HFFc6 (cell line): ENCODE data around the gene FOXK1. TPM values are rescaled to one million over a fixed set of nuclear protein-coding genes. Genes with fewer than 3 reads are reported as not detected.

Experiments used
- DNase-seq: peaks from one replicate; pipeline ENCODE4 v3.0.0-alpha.2; 2018
- H3K27ac Mint-ChIP-seq: 2 replicates; pipeline ENCODE4 v1.8.0; 2020; ENCODE audit warnings: mild to moderate bottlenecking, mixed read lengths
- H3K27me3 Mint-ChIP-seq: 2 replicates; pipeline ENCODE4 v1.8.0; 2021; ENCODE audit warnings: mild to moderate bottlenecking, moderate library complexity, mixed read lengths; ENCODE audit not compliant: insufficient read depth
- H3K36me3 Mint-ChIP-seq: 2 replicates; pipeline ENCODE4 v1.8.0; 2021; ENCODE audit warnings: low read depth, mixed read lengths
- H3K4me1 Mint-ChIP-seq: 2 replicates; pipeline ENCODE4 v1.8.0; 2020; ENCODE audit warnings: low read depth, mixed read lengths
- H3K4me3 Mint-ChIP-seq: 2 replicates; pipeline ENCODE4 v1.8.0; 2020; ENCODE audit warnings: mild to moderate bottlenecking, moderate library complexity, mixed read lengths
- H3K9me3 Mint-ChIP-seq: 2 replicates; pipeline ENCODE4 v1.8.0; 2020; ENCODE audit warnings: mild to moderate bottlenecking, mixed read lengths
- total RNA-seq, 6 experiments: library from RNA; stranded (reverse); fragmentation: NEBNext Ultra II Directional; extraction: Animal tissue kit (Norgen Biotek cat#: 25700); gene quantifications; 2 replicates in 1 of 6; 3 replicates in 5 of 6; pipeline ENCODE4 v1.2.3, GENCODE V29; 2021
- TF ChIP-seq, protein P1 (sequence below): fragments of 200-600 bp; sonication (generic); IDR thresholded peaks from 2 replicates; pipeline ENCODE4 v1.5.0; 2021; ENCODE audit warnings: antibody characterized with exemption, mild to moderate bottlenecking

FOXK1 gene
- total RNA-seq, 6 experiments from 2014 or later: 33.8 to 39.4 (median 36.2) TPM

DNA sequence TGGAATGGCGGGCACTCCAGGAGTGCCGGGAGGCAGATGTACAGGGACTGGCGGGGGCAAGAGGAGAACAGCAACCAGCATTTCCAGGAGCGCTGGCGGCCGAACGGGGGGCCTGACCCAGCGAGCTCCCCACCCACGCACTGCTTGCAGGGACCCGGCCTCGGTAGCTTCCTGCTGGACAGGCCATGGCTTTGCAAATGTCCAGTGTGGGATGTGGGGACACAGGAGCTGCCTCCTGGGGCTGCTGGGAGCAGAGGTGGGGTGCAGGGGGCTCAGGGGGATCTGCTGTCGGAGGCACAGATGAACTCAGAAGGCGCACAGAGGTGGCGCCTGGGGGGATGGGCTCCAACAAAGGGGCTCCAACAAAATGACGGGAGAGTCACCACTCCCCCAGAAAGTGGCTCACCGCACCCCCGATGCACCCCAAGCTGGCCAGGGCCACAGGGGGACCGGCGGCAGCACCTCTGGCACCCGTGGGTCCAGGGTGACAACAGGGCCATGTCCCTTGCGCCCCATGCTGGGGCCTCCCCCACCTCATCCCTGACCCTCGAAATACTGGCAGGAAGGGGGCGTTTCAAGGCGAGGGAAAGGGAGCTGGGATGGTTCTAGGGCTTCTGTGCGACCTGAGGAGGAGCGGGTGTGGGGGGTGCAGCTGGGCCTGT is 134.5 kb downstream of the FOXK1 start:
- no peaks in the 10 kb centered on the region for H3K4me1 Mint-ChIP-seq
- H3K9me3 Mint-ChIP-seq: peaks cover 19% of the 10 kb centered on the region
- H3K4me3 Mint-ChIP-seq: no peak overlapping the region
- H3K27me3 Mint-ChIP-seq: peaks cover 15% of the 10 kb centered on the region
- TF ChIP-seq, protein P1, sequence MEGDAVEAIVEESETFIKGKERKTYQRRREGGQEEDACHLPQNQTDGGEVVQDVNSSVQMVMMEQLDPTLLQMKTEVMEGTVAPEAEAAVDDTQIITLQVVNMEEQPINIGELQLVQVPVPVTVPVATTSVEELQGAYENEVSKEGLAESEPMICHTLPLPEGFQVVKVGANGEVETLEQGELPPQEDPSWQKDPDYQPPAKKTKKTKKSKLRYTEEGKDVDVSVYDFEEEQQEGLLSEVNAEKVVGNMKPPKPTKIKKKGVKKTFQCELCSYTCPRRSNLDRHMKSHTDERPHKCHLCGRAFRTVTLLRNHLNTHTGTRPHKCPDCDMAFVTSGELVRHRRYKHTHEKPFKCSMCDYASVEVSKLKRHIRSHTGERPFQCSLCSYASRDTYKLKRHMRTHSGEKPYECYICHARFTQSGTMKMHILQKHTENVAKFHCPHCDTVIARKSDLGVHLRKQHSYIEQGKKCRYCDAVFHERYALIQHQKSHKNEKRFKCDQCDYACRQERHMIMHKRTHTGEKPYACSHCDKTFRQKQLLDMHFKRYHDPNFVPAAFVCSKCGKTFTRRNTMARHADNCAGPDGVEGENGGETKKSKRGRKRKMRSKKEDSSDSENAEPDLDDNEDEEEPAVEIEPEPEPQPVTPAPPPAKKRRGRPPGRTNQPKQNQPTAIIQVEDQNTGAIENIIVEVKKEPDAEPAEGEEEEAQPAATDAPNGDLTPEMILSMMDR: no peak
- no peak for DNase-seq
- no peak overlapping the region for H3K27ac Mint-ChIP-seq
- H3K36me3 Mint-ChIP-seq: peaks cover 13% of the 10 kb centered on the region

DNA sequence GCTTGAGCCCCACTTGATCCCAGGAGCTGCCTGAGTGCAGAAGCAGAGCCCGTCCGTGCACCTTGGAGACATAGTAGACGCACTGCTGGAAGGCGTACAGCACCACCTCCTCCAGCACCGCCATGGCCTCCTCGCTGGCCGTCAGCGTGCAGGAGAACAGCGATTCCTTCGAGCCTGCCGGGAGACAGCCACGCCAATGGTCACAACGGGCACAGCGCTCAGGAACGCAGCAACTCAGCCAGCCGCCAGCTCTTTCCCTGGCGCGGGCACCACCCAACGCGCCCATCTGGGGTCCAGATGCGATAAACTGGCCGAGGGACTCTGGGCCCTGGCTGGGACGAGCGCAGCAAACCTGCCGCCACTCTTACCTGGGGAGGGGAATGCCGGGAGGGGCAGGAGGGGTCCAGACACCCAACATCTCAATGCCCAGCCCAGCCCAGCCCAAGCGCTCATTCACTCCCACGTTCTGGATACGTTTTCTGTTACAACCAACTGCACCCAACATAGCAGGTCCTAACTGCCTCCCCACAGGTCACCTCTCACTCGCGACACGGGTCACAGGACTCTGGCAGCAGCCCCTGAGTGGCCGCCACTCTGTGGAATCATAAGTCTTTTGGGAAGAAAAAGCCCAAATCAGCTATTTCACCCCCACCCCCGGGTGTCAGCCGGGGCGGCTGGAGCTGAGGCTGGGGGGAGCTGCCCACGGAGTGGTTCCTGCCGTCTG is 135.2 kb downstream of the FOXK1 start:
- Mint-ChIP-seq H3K4me1 (no peaks in the 10 kb centered on the region), H3K36me3 (peaks cover 13% of the 10 kb centered on the region), H3K27ac (no peak overlapping the region), H3K9me3 (peaks cover 19% of the 10 kb centered on the region), H3K4me3 (no peak overlapping the region), H3K27me3 (peaks cover 15% of the 10 kb centered on the region)
- TF ChIP-seq, protein P1: no peak
- DNase-seq: no peak

DNA sequence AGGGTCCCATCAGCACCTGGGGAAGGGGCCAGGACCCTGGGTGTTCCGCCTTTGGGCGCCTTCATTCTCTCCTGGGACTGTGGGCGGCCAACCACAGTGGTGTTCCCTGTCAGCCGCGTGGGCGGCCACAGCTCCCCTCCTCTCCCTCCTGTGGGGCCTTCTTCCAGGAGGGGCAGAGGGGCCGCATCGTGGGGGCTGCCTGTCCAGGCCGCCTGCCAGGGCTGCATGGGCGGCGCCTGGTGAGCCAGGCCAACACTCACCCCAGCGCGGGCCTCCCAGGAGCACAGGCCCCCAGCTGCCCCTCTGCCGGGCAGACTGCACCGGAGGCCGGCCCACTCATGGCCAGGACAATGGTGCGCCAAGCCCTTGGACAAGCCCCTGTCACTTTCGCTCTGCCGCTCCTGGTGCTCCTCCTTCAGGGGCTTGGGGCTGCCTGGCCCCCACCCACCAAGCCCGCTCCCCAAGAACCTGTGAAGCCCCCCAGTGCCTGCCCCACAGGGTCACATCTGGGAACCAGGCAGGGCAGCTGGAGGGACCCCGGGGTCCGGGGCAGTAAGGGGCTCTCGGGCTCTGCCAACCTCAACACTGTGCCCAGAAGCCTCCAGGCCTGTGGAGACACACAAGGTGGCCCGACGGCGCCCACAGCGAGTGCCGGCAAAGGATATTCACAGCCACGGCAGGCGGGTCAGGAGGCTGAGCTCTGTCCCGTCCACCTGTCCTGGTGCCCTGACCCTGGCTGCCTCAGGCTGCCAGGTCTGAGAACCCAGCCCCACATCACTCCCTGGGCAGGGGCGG is 136.1 kb downstream of the FOXK1 start:
- Mint-ChIP-seq H3K27me3 (peaks cover 10% of the 10 kb centered on the region), H3K4me1 (no peaks in the 10 kb centered on the region), H3K9me3 (peaks cover 11% of the 10 kb centered on the region), H3K36me3 (peaks cover 6% of the 10 kb centered on the region), H3K4me3 (no peak overlapping the region), H3K27ac (no peak overlapping the region)
- DNase-seq: no peak
- TF ChIP-seq, protein P1: no peak

DNA sequence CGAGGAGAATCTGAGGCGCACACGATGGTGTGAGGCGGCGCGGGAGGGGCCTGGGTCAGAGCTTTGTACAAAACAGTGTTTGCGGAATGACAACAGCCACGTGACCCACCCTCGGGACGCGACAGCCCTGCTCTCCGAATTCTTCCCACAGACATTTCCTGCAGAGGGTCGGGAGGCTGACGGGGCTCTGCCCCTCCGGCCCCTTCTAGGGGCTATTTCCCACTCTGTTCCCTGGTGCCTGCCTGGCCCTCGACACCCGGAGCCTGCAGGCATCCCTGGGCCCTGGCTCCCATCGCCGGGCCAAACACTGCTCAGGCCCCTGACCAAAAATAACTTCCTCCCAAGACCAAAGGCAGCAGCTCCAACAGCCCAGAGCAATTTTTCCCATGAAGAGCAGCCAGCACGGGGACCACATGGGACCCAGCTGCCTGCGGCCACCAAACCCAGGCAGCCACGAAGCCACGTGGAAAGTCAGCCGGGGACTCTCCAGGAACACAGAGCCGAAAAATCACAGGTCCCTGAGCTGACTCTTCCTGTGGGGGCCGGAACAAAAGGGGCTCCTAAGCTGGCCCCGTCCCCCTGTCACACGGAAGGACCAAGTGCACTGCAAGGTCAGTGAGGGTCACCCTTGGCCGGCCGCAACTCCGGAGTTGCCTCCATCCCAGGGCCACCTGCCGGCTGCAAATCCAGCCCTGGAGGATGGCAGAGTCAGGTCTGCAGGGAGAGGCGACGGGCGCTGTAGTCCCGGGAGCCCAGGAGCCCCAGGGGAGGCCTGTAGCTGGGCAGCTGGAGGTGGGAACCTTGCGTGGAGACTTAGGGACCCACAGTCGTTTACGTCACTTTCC is 137.7 kb downstream of the FOXK1 start:
- TF ChIP-seq, protein P1: no peak
- Mint-ChIP-seq H3K36me3 (no peaks in the 10 kb centered on the region), H3K4me3 (no peak overlapping the region; the same call in 1 of the 2 replicates), H3K27ac (no peak overlapping the region), H3K4me1 (no peaks in the 10 kb centered on the region), H3K27me3 (peaks cover 11% of the 10 kb centered on the region), H3K9me3 (no peaks in the 10 kb centered on the region; the same call in 1 of the 2 replicates)
- no peak for DNase-seq

DNA sequence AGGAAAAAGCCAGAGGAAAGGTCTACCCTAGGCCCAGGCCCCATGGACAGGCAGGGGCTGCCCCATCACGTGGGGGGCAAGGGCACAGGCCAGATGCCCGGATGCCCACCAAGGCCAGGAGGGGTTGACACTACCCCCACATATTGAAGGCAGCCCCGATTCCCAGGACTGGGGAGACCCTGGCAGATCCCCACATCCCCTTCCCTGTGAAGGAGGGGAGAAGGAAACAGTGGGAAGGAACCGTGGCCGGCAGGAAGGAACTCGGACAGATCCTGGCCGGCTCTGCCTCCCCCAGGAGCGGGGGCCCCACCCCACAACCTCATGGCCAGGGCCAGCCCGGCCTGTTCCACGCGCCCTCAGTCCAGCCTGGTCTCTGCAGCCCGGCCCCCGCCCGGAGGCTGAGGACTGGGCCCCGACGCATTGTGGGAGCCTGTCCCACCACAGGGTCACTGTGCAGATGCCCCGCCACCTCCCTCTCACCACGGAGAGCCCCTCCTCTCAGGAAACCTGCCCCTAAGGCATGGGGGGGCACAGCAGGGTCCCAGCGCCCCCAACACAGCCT is 138.4 kb downstream of the FOXK1 start:
- Mint-ChIP-seq H3K4me3 (no peak overlapping the region), H3K9me3 (no peaks in the 10 kb centered on the region; the same call in 1 of the 2 replicates), H3K27me3 (peaks cover 15% of the 10 kb centered on the region), H3K36me3 (no peaks in the 10 kb centered on the region), H3K27ac (no peak overlapping the region), H3K4me1 (no peaks in the 10 kb centered on the region)
- DNase-seq: no peak
- TF ChIP-seq, protein P1: no peak
